ENCODE measurements around the gene CLSTN2.

- no peak for TF ChIP-seq POLR2A (IDR thresholded peaks at IDR 0.05)
- TF ChIP-seq, protein P1, sequence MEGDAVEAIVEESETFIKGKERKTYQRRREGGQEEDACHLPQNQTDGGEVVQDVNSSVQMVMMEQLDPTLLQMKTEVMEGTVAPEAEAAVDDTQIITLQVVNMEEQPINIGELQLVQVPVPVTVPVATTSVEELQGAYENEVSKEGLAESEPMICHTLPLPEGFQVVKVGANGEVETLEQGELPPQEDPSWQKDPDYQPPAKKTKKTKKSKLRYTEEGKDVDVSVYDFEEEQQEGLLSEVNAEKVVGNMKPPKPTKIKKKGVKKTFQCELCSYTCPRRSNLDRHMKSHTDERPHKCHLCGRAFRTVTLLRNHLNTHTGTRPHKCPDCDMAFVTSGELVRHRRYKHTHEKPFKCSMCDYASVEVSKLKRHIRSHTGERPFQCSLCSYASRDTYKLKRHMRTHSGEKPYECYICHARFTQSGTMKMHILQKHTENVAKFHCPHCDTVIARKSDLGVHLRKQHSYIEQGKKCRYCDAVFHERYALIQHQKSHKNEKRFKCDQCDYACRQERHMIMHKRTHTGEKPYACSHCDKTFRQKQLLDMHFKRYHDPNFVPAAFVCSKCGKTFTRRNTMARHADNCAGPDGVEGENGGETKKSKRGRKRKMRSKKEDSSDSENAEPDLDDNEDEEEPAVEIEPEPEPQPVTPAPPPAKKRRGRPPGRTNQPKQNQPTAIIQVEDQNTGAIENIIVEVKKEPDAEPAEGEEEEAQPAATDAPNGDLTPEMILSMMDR (IDR thresholded peaks at IDR 0.05): peak in 1 of 6 experiments; percentile 5
Observed at GRCh38 chr3:139935016-139935865, at the start of gene CLSTN2.
